Fibroblast of skin of right quadriceps (primary cell): ENCODE data around the gene PTPRE.

Experiments
- DNase-seq: peaks from one replicate; pipeline ENCODE4 v3.0.0-alpha.2; 2013

PTPRE gene

GRCh38 chr10:127909716-127910463 lies 3.0 kb downstream of the PTPRE start:
- no peak for DNase-seq

- DNase-seq: no peak
Observed at GRCh38 chr10:127910464-127910770, 3.5 kb downstream of the PTPRE start.

- no peak for DNase-seq
Observed at GRCh38 chr10:127911218-127911866, 4.4 kb downstream of the PTPRE start.

- no peak for DNase-seq
Observed at GRCh38 chr10:127911867-127912257, 5.0 kb downstream of the PTPRE start.

- DNase-seq: no peak
Observed at GRCh38 chr10:127912607-127913367, 5.9 kb downstream of the PTPRE start.

- DNase-seq: no peak
Observed at GRCh38 chr10:127913368-127913759, 6.5 kb downstream of the PTPRE start.

- no peak for DNase-seq
Observed at GRCh38 chr10:127915324-127915723, 8.4 kb downstream of the PTPRE start.

- DNase-seq: no peak
Observed at GRCh38 chr10:127916826-127917225, 9.9 kb downstream of the PTPRE start.

GRCh38 chr10:127918572-127918971 lies 11.7 kb downstream of the PTPRE start:
- DNase-seq: no peak

GRCh38 chr10:127919418-127920271 lies 12.7 kb downstream of the PTPRE start:
- no peak for DNase-seq

GRCh38 chr10:127920306-127921074 lies 13.6 kb downstream of the PTPRE start:
- DNase-seq: no peak

GRCh38 chr10:127921075-127921752 lies 14.3 kb downstream of the PTPRE start:
- no peak for DNase-seq

GRCh38 chr10:127921753-127922145 lies 14.8 kb downstream of the PTPRE start:
- no peak for DNase-seq

- no peak for DNase-seq
Observed at GRCh38 chr10:127922206-127922605, 15.3 kb downstream of the PTPRE start.

GRCh38 chr10:127922675-127923366 lies 15.9 kb downstream of the PTPRE start:
- no peak for DNase-seq

- DNase-seq: no peak
Observed at GRCh38 chr10:127923646-127924045, 16.7 kb downstream of the PTPRE start.

- DNase-seq: no peak
Observed at GRCh38 chr10:127925471-127926207, 18.7 kb downstream of the PTPRE start.

- DNase-seq: no peak
Observed at GRCh38 chr10:127926455-127926854, 19.6 kb downstream of the PTPRE start.

- peak; percentile 14 for DNase-seq
Observed at GRCh38 chr10:127928021-127928806, 21.3 kb downstream of the PTPRE start.
